GM12891 (cell line): ENCODE data around the gene IGSF8.
"Not testable (repeated sequence)": the region's sequence is repeated elsewhere in the genome, so short reads cannot be mapped to it uniquely, and the experiment has no call there.

ENCODE experiments used
- DNase-seq: peaks from one replicate; pipeline ENCODE4 v3.0.0; 2011; ENCODE audit warnings: low spot score; ENCODE audit not compliant: insufficient read length
- FAIRE-seq: peaks from 2 replicates; lab custom pipeline; 2011; peaks lifted over from hg19 to GRCh38; lab: Jason Lieb, UNC
- PAX5 ChIP-seq: IDR thresholded peaks from 2 replicates; pipeline ENCODE4 v1.6.1; 2011; ENCODE audit warnings: low read length, moderate library complexity, mild to moderate bottlenecking; ENCODE audit not compliant: insufficient read depth, severe bottlenecking
- POLR2A ChIP-seq: IDR thresholded peaks from 2 replicates; pipeline ENCODE4 v1.6.1; 2011; ENCODE audit warnings: low read depth, low read length, control low read depth
- POLR2AphosphoS5 ChIP-seq: IDR thresholded peaks from 2 replicates; pipeline ENCODE4 v1.6.1; 2011; ENCODE audit warnings: low read depth, low read length, control low read depth
- POU2F2 ChIP-seq: IDR thresholded peaks from 2 replicates; pipeline ENCODE4 v1.6.1; 2011; ENCODE audit warnings: low read depth, mild to moderate bottlenecking, control low read depth, low read length, moderate library complexity
- SPI1 ChIP-seq: IDR thresholded peaks from 2 replicates; pipeline ENCODE4 v1.6.1; 2011; ENCODE audit warnings: low read depth, low read length, control low read depth
- TAF1 ChIP-seq: IDR thresholded peaks from 2 replicates; pipeline ENCODE4 v1.6.1; 2011; ENCODE audit warnings: low read depth, low read length, control low read depth

IGSF8 gene

GRCh38 chr1:160127865-160128523, 29.6 kb upstream of the IGSF8 start:
- no peak for FAIRE-seq
- TF ChIP-seq POU2F2 (no peak), PAX5 (no peak), SPI1 (no peak), TAF1 (no peak), POLR2AphosphoS5 (no peak), POLR2A (no peak)
- no peak for DNase-seq

GRCh38 chr1:160127381-160127780, 29.0 kb upstream of the IGSF8 start:
- TF ChIP-seq POU2F2 (no peak), TAF1 (no peak), SPI1 (no peak), POLR2AphosphoS5 (no peak)
- FAIRE-seq (no peak), DNase-seq (no peak)

DNA sequence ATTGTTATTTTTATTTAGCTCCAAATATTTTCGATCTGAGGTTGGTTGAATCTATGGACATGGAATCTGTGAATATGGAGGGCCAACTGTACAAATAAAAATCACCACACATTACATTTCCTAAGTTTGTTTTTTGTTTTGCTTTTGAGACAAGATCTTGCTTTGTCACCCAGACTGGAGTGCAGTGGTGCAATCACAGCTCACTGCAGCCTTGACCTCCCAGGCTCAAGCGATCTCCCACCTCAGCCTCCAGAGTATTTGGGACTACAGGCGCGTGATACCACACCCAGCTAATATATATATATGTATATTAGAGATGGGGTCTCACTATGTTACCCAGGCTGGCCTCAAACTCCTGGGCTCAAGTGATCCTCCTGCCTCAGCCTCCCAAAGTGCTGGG, 27.9 kb upstream of the IGSF8 start:
- FAIRE-seq, result not testable (repeated sequence)

DNA sequence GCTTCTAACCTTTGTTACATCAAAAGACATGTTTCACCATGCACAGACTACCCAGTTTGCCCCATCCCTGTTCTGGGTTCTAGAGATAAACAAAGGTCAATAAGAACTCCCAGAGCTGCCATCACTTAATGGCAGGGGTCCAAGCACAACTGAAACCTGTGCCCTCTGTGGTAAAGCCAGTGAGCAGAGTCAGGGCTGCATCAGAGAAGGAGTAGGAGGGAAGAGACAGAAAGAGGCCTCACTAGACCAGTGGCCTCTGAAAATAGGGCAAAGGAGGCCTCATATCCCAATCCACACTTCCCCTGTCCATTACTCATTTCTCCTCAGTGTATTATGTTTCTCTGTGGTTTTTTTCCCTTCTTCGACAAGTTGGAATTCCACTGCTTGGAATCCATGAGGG, 27.3 kb upstream of the IGSF8 start:
- FAIRE-seq, result no peak
- TF ChIP-seq SPI1 (no peak), POLR2AphosphoS5 (no peak), POLR2A (no peak), POU2F2 (no peak), PAX5 (no peak), TAF1 (no peak)
- DNase-seq, result no peak

More for the DNA sequence above, 27.9 kb upstream of the IGSF8 start:
- DNase-seq, result not testable (repeated sequence)

- FAIRE-seq (no peak), DNase-seq (no peak)
- TF ChIP-seq POLR2A (no peak), SPI1 (no peak), POLR2AphosphoS5 (no peak), TAF1 (no peak), POU2F2 (no peak), PAX5 (no peak)
Observed at GRCh38 chr1:160124705-160125478, 26.5 kb upstream of the IGSF8 start.

- TF ChIP-seq POLR2A (no peak), PAX5 (no peak), POLR2AphosphoS5 (no peak), SPI1 (no peak)
- DNase-seq, result no peak
- no peak for FAIRE-seq
Observed at GRCh38 chr1:160123726-160124125, 25.3 kb upstream of the IGSF8 start.

- DNase-seq (no peak), FAIRE-seq (no peak)
- no peak for TF ChIP-seq TAF1
Observed at GRCh38 chr1:160122978-160123495, 24.6 kb upstream of the IGSF8 start.

GRCh38 chr1:160121388-160121787, 23.0 kb upstream of the IGSF8 start:
- TF ChIP-seq POLR2AphosphoS5 (no peak), TAF1 (no peak), SPI1 (no peak)
- FAIRE-seq, result no peak
- no peak for DNase-seq

- TF ChIP-seq POU2F2 (no peak), PAX5 (no peak), POLR2AphosphoS5 (no peak), TAF1 (no peak), SPI1 (no peak), POLR2A (no peak)
- FAIRE-seq (no peak), DNase-seq (no peak)
Observed at GRCh38 chr1:160120797-160121196, 22.4 kb upstream of the IGSF8 start.

- DNase-seq (no peak), FAIRE-seq (no peak)
- no peak for TF ChIP-seq POLR2AphosphoS5
- TF ChIP-seq PAX5, result no peak
- TF ChIP-seq SPI1, result no peak
- TF ChIP-seq TAF1, result no peak
- no peak for TF ChIP-seq POLR2A
- TF ChIP-seq POU2F2, result no peak
Observed at GRCh38 chr1:160118928-160119327, 20.5 kb upstream of the IGSF8 start.
